ENCODE results near the gene CT47A1.
"Not testable (repeated sequence)": the region's sequence is repeated elsewhere in the genome, so short reads cannot be mapped to it uniquely, and the experiment has no call there.

The CT47A1 gene

GRCh38 chrX:120985660-120986059 is at the start of gene CT47A1:
Gene CT47A1, minus strand, starts transcription at chrX:120985760. Its CDS starts 231 bp downstream, at chrX:120985529.
- not testable (repeated sequence) for DNase-seq

- no peak for DNase-seq
Observed at GRCh38 chrX:121032531-121032930, 47.0 kb upstream of the CT47A1 start.

- DNase-seq = no peak
Observed at GRCh38 chrX:121030083-121030482, 44.5 kb upstream of the CT47A1 start.

GRCh38 chrX:121028419-121028818 is 42.9 kb upstream of the CT47A1 start:
- no peak for DNase-seq

- DNase-seq = no peak
Observed at GRCh38 chrX:121014826-121015225, 29.3 kb upstream of the CT47A1 start.

GRCh38 chrX:121013897-121014455 is 28.4 kb upstream of the CT47A1 start:
- no peak for DNase-seq

- DNase-seq = no peak
Observed at GRCh38 chrX:121011254-121011653, 25.7 kb upstream of the CT47A1 start.

- DNase-seq = no peak
Observed at GRCh38 chrX:121010218-121010617, 24.7 kb upstream of the CT47A1 start.

- DNase-seq = no peak
Observed at GRCh38 chrX:121009764-121010163, 24.2 kb upstream of the CT47A1 start.

GRCh38 chrX:121008920-121009319 is 23.4 kb upstream of the CT47A1 start:
- no peak for DNase-seq

GRCh38 chrX:121000589-121000988 is 15.0 kb upstream of the CT47A1 start:
- DNase-seq = no peak

- no peak for DNase-seq
Observed at GRCh38 chrX:120999413-120999812, 13.9 kb upstream of the CT47A1 start.

- not testable (repeated sequence) for DNase-seq
Observed at GRCh38 chrX:120956500-120956899, 29.1 kb downstream of the CT47A1 start, which contains the start of gene CT47A7. Gene CT47A7, minus strand, starts transcription at chrX:120956600. Its CDS starts 255 bp downstream, at chrX:120956345.
